Right lobe of liver (tissue), 4 donors: Measurements from ENCODE around the gene PLD5.

Source experiments
- POLR2A ChIP-seq: fragments of 450-650 bp; IDR thresholded peaks from one replicate; pipeline ENCODE4 v1.6.1; 2017; ENCODE audit warnings: antibody characterized with exemption, mild to moderate bottlenecking
- TF ChIP-seq, protein P1 (sequence below), 4 donors: fragments of 200-600 bp in 3 of 4; fragments of 450-650 bp in 1 of 4; IDR thresholded peaks; one replicate each; pipeline versions ENCODE4 v1.5.1 to v1.8.0; 2016 to 2022; ENCODE audit warnings: antibody characterized with exemption in 4 of 4, mild to moderate bottlenecking in 2 of 4
- donor health status: DM: no; HTN: no; CAD: no.
- donor health status: DM: no; HTN: no; CAD: no.
- donor health status: DM: no; HTN: yes; CAD: no.

DNA sequence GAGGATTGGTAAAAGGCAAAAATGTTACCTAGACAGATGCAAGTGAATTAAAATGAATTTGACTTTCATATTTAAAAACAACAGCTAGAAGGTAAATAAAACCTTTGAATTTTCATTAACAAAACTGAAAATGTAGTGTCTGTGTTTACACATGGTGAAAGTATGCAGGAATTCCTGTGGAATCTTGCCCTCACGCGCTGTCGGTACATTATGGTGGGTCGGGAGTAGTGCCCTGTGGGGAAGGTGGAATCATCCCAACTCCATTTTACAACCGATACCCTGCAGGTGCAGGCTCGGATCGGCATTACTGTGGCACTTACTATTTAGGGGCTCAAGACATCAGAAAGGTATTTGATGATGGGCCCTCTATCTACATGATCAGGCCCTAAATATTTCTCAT, 328.4 kb downstream of the PLD5 start:
- TF ChIP-seq, protein P1, sequence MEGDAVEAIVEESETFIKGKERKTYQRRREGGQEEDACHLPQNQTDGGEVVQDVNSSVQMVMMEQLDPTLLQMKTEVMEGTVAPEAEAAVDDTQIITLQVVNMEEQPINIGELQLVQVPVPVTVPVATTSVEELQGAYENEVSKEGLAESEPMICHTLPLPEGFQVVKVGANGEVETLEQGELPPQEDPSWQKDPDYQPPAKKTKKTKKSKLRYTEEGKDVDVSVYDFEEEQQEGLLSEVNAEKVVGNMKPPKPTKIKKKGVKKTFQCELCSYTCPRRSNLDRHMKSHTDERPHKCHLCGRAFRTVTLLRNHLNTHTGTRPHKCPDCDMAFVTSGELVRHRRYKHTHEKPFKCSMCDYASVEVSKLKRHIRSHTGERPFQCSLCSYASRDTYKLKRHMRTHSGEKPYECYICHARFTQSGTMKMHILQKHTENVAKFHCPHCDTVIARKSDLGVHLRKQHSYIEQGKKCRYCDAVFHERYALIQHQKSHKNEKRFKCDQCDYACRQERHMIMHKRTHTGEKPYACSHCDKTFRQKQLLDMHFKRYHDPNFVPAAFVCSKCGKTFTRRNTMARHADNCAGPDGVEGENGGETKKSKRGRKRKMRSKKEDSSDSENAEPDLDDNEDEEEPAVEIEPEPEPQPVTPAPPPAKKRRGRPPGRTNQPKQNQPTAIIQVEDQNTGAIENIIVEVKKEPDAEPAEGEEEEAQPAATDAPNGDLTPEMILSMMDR (IDR thresholded peaks at IDR 0.05) = no peak
- no peak for TF ChIP-seq POLR2A
